BLaER1 treated with 17β-estradiol and CSF1 and Interleukin-3, amounts not matched to agents 10 nM and 100 nM (cell line): ENCODE measurements around the gene ODAD2.
"Not testable (repeated sequence)": the region's sequence is repeated elsewhere in the genome, so short reads cannot be mapped to it uniquely, and the experiment has no call there.

Experiments
- H3K27ac ChIP-seq, 11 experiments: shearing (Covaris generic); formaldehyde crosslinking; 2 replicates each; pipeline ENCODE4 v1.8.1; 2022
- H3K27me3 ChIP-seq, 11 experiments: shearing (Covaris generic); formaldehyde crosslinking; 2 replicates each; pipeline ENCODE4 v1.8.1; 2022
- H3K36me3 ChIP-seq, 11 experiments: shearing (Covaris generic); formaldehyde crosslinking; 2 replicates each; pipeline ENCODE4 v1.8.1; 2022
- H3K4me1 ChIP-seq, 10 experiments: shearing (Covaris generic); formaldehyde crosslinking; 2 replicates each; pipeline ENCODE4 v1.8.1; 2022
- H3K4me2 ChIP-seq, 11 experiments: shearing (Covaris generic); formaldehyde crosslinking; 2 replicates each; pipeline ENCODE4 v1.8.1; 2022
- H3K4me3 ChIP-seq, 10 experiments: shearing (Covaris generic); formaldehyde crosslinking; 2 replicates each; pipeline ENCODE4 v1.8.1; 2022
- H3K9ac ChIP-seq, 11 experiments: shearing (Covaris generic); formaldehyde crosslinking; 2 replicates each; pipeline ENCODE4 v1.8.1; 2022
- H3K9me3 ChIP-seq, 11 experiments: shearing (Covaris generic); formaldehyde crosslinking; replicated peaks in 1 of 11; 2 replicates each; pipeline ENCODE4 v1.8.1; 2022
- H4K20me1 ChIP-seq, 11 experiments: shearing (Covaris generic); formaldehyde crosslinking; 2 replicates each; pipeline ENCODE4 v1.8.1; 2022
- Cebpa-rat ChIP-seq, 11 experiments: shearing (Covaris generic); IDR thresholded peaks; 2 replicates each; pipeline ENCODE4 v1.8.1; 2022

ODAD2 gene

GRCh38 chr10:28012990-28013515, 14.2 kb upstream of the ODAD2 start:
- TF ChIP-seq Cebpa-rat (IDR thresholded peaks at IDR 0.05) = no peak
- H3K9ac ChIP-seq = no peak overlapping the region
- peaks cover 0 to 8% (median 0%) of the 10 kb centered on the region in 11 experiments; a peak in 3 of 22 replicates for H3K9me3 ChIP-seq
- H3K4me3 ChIP-seq = no peak overlapping the region
- no peaks in the 10 kb centered on the region for H3K27me3 ChIP-seq
- no peaks in the 10 kb centered on the region for H3K36me3 ChIP-seq
- no peaks in the 10 kb centered on the region for H4K20me1 ChIP-seq
- no peak overlapping the region for H3K27ac ChIP-seq
- H3K4me2 ChIP-seq = no peak overlapping the region
- H3K4me1 ChIP-seq = no peaks in the 10 kb centered on the region

GRCh38 chr10:28010821-28011220, 11.9 kb upstream of the ODAD2 start:
- H3K27ac ChIP-seq = no peak overlapping the region
- no peak overlapping the region for H3K4me2 ChIP-seq
- TF ChIP-seq Cebpa-rat (IDR thresholded peaks at IDR 0.05) = peak in 2 of 11 experiments; percentile 13 to 27; a peak in 2 of 22 replicates
- H4K20me1 ChIP-seq = no peaks in the 10 kb centered on the region
- H3K9ac ChIP-seq = no peak overlapping the region
- no peak overlapping the region for H3K4me3 ChIP-seq
- H3K4me1 ChIP-seq = no peaks in the 10 kb centered on the region
- H3K27me3 ChIP-seq = no peaks in the 10 kb centered on the region
- H3K9me3 ChIP-seq = peaks cover 0 to 8% (median 0%) of the 10 kb centered on the region in 11 experiments; a peak in 3 of 22 replicates
- no peaks in the 10 kb centered on the region for H3K36me3 ChIP-seq

DNA sequence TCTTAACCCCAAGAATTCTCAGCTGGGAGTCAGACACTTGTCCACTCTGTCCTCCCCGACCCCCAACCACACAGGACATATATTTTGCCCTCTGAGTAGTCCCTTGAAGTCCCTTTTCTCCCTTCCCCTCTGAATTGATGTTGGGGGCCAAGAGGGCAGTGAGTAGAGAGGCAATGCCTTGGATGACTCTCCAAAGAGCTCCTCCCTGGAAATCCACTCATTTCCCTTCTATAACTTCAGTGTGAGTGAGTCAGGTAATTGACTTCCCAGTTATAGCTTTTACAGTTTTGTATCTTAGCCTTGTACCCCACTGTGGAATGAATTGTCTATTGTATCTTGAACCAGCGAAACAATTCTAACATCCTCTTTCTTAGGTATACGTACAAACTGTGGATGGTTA, 9.2 kb upstream of the ODAD2 start:
- TF ChIP-seq Cebpa-rat (IDR thresholded peaks at IDR 0.05) = no peak
- no peak overlapping the region for H3K4me2 ChIP-seq
- no peak overlapping the region for H3K27ac ChIP-seq
- no peak overlapping the region for H3K4me3 ChIP-seq
- H3K9ac ChIP-seq = no peak overlapping the region
- H3K36me3 ChIP-seq = no peaks in the 10 kb centered on the region
- no peaks in the 10 kb centered on the region for H4K20me1 ChIP-seq
- H3K4me1 ChIP-seq = no peaks in the 10 kb centered on the region
- H3K27me3 ChIP-seq = no peaks in the 10 kb centered on the region
- H3K9me3 ChIP-seq = no peaks in the 10 kb centered on the region

GRCh38 chr10:28001353-28001752, 2.5 kb upstream of the ODAD2 start:
- TF ChIP-seq Cebpa-rat (IDR thresholded peaks at IDR 0.05) = no peak
- Histone ChIP-seq H3K9me3 (no peaks in the 10 kb centered on the region), H3K27me3 (peaks cover 5 to 21% (median 17%) of the 10 kb centered on the region in 11 experiments; a peak in 16 of 22 replicates), H3K9ac (no peak overlapping the region), H3K36me3 (no peaks in the 10 kb centered on the region), H3K27ac (no peak overlapping the region), H3K4me3 (no peak overlapping the region), H4K20me1 (no peaks in the 10 kb centered on the region), H3K4me2 (no peak overlapping the region), H3K4me1 (peaks cover 0 to 13% (median 2%) of the 10 kb centered on the region in 10 experiments; a peak in 4 of 20 replicates)

GRCh38 chr10:27998178-27998953, 513 bp downstream of the ODAD2 start:
- peak overlapping the region; percentile 70 to 86 (median 78) for H3K4me3 ChIP-seq
- peaks cover 0 to 13% (median 2%) of the 10 kb centered on the region in 10 experiments; a peak in 4 of 20 replicates for H3K4me1 ChIP-seq
- H3K4me2 ChIP-seq = peak overlapping the region; percentile 84 to 98 (median 92)
- peaks cover 5 to 21% (median 17%) of the 10 kb centered on the region in 11 experiments; a peak in 16 of 22 replicates for H3K27me3 ChIP-seq
- no peaks in the 10 kb centered on the region for H3K9me3 ChIP-seq
- no peaks in the 10 kb centered on the region for H4K20me1 ChIP-seq
- TF ChIP-seq Cebpa-rat (IDR thresholded peaks at IDR 0.05) = no peak
- peak overlapping the region; percentile 65 to 81 (median 74) for H3K9ac ChIP-seq
- peak overlapping the region in 9 of 11 experiments; percentile 35 to 71 (median 56); a peak in 15 of 22 replicates for H3K27ac ChIP-seq
- H3K36me3 ChIP-seq = no peaks in the 10 kb centered on the region

GRCh38 chr10:27997865-27998177, 1.1 kb downstream of the ODAD2 start:
- Histone ChIP-seq H3K27me3 (peaks cover 5 to 21% (median 17%) of the 10 kb centered on the region in 11 experiments; a peak in 16 of 22 replicates), H3K27ac (peak overlapping the region in 1 of 11 experiments; percentile 57; a peak in 1 of 22 replicates), H3K4me2 (peak overlapping the region; percentile 84 to 98 (median 92)), H3K4me1 (peaks cover 0 to 13% (median 2%) of the 10 kb centered on the region in 10 experiments; a peak in 4 of 20 replicates), H4K20me1 (no peaks in the 10 kb centered on the region), H3K4me3 (peak overlapping the region; percentile 70 to 86 (median 78); a peak in 19 of 20 replicates), H3K9ac (peak overlapping the region in 9 of 11 experiments; percentile 72 to 81 (median 77); a peak in 12 of 22 replicates), H3K9me3 (no peaks in the 10 kb centered on the region), H3K36me3 (no peaks in the 10 kb centered on the region)
- TF ChIP-seq Cebpa-rat (IDR thresholded peaks at IDR 0.05) = no peak

DNA sequence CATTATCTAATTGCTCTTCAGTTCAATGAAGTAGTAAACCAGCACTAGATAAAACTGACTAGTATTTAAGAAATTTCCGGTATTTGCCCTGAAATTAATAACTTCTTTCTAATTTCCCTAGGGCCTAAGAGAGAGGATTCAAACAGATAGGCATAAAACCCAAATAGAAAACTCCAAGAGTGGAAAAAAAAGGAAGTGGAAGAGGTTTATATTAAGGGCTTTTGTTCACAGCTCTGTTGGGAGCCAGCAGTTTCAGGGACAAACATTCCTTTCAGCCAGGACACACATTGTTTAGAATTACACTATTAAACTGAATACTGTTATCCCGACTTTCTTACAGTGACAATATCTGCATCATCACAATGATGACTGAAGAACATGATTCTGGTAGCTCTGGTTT, 3.6 kb downstream of the ODAD2 start:
- Histone ChIP-seq H3K4me3 (no peak overlapping the region), H3K9me3 (no peaks in the 10 kb centered on the region), H3K9ac (no peak overlapping the region), H3K27ac (no peak overlapping the region), H3K4me1 (peaks cover 0 to 13% (median 2%) of the 10 kb centered on the region in 10 experiments; a peak in 4 of 20 replicates), H4K20me1 (no peaks in the 10 kb centered on the region), H3K36me3 (no peaks in the 10 kb centered on the region), H3K4me2 (no peak overlapping the region), H3K27me3 (peaks cover 5 to 21% (median 17%) of the 10 kb centered on the region in 11 experiments; a peak in 16 of 22 replicates)
- no peak for TF ChIP-seq Cebpa-rat (IDR thresholded peaks at IDR 0.05)

DNA sequence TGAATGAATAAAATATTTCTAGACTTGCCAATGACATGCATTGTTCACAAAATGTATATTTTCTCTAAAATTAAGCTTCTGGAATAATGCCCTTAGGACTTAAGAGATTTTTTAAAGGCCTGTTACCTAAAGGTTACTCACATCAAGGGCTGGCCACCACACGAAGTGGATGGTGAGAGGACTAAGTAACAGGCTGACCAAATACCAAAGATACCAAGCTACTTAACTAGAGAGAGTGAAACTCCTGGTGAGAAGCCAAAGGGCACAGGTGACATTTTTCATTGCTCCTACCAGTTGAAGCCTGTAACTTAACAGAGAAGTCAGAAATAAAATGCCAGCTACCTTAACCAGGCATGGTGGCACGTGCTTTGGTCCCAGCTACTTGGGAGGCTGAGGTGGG, 9.5 kb downstream of the ODAD2 start:
- not testable (repeated sequence) for H4K20me1 ChIP-seq, H3K4me2 ChIP-seq, H3K4me1 ChIP-seq, H3K9ac ChIP-seq, H3K27ac ChIP-seq, H3K27me3 ChIP-seq, H3K9me3 ChIP-seq, H3K4me3 ChIP-seq, H3K36me3 ChIP-seq

GRCh38 chr10:27986821-27987220, 12.1 kb downstream of the ODAD2 start:
- TF ChIP-seq Cebpa-rat (IDR thresholded peaks at IDR 0.05) = no peak

More at GRCh38 chr10:27986821-27987220, 12.1 kb downstream of the ODAD2 start:
- Histone ChIP-seq H3K36me3 (no peaks in the 10 kb centered on the region), H3K9ac (no peak overlapping the region), H3K4me3 (no peak overlapping the region), H3K27me3 (no peaks in the 10 kb centered on the region), H3K9me3 (no peaks in the 10 kb centered on the region), H4K20me1 (no peaks in the 10 kb centered on the region), H3K4me1 (no peaks in the 10 kb centered on the region), H3K27ac (no peak overlapping the region), H3K4me2 (no peak overlapping the region)
